NCI-H2196 (cell line): ENCODE results near the gene NID2.

ENCODE experiments used
- DNase-seq: peaks from one replicate; lab custom pipeline; 2025; ENCODE audit not compliant: unreplicated experiment; lab: John Stamatoyannopoulos, UW

The NID2 gene

GRCh38 chr14:52080158-52080800 lies 11.4 kb upstream of the NID2 start:
- DNase-seq, result no peak

GRCh38 chr14:52079239-52079959 lies 10.5 kb upstream of the NID2 start:
- no peak for DNase-seq

- DNase-seq, result no peak
These were observed 9.9 kb upstream of the NID2 start for GRCh38 chr14:52078721-52079120.

- no peak for DNase-seq
These were observed 9.3 kb upstream of the NID2 start for GRCh38 chr14:52078095-52078531.

DNA sequence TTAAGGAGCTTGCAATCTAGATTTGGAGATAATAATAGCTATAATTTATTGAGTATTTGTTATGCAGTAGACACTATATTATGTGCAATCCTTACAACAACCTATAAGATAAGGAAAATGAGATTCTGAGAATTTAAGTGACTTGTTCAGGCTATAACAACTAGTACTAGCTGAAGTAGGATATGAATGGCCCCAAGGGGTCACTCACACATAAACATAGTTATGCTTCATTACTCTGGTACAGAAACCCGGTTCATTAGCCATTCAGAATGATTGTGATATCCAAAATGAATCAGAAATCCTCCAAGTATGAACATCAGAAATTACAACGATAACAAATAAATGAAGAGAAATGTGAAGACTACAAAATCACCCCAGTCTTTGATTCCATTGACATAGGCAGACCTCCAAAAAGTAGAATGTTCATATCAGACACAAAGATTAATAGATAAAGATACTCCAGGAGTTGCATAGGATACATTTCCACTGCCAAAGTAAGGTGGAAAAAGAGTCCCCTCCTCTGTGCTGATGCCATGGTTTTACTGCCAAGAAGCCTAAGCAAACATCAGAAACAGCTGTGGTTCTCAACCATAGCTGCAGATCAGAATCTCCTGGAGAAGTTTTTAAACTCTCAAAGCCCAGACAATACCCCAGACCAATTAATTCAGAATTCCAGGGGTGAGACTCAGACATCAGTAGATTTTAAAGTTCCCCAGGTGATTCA lies 8.6 kb upstream of the NID2 start:
- no peak for DNase-seq

DNA sequence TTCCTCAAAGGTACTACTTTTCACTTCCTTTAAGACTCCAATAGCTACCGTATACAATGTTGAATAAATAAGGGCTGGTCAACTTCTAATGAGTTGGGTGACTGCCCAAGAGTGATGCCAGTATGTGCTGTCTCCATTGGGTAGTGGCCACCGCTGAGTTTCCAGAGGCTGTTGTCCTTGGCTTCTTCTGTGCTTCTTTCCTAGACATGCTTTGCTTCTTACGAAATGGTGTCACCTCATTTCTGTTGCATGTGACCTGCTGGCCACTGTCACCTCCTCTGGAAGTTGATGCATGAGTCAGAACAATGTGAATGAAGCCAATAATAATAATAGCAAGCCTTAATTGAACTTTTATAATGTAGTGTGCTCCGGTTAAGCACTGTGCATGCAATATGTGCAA lies 7.5 kb upstream of the NID2 start:
- DNase-seq, result no peak

GRCh38 chr14:52075371-52075770 lies 6.5 kb upstream of the NID2 start:
- no peak for DNase-seq

DNA sequence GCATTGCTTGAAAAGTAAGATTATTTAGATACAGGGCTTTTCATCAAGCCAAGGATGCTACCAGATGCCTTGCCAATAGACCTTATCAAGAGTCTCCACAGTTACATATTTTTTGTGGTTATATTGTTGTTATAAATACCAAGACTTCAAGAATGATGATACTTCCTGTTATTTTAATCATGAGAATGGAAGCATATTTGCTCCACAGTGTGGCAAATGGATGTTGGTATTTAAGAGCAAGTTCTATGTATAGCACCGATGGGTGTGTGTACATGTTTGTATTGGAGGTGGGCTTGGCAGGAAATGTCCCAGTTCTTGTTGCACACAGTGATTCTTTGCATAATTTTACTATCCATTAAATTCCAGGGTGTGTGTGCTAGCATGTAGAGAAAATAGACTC lies 4.4 kb upstream of the NID2 start:
- no peak for DNase-seq

GRCh38 chr14:52072266-52072780 lies 3.5 kb upstream of the NID2 start:
- no peak for DNase-seq

GRCh38 chr14:52071675-52072074 lies 2.8 kb upstream of the NID2 start:
- no peak for DNase-seq

DNA sequence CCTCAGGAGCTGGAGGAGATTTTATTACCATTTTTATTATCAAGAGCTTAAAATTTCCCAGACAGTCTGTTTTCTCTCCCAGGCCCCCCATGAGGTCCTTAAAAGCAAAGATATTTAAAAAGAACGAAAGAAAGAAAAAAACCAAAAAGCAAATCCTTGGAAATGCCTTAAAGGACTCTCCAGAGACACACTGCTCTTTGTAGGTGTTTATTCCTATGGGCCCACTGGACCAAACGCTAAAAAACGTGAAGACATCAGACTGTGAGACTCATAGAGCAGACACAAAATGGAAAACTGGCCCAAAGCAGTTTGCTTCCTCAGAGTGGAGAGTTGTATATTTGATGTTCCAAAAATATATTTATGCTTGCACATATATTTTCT lies 1.2 kb upstream of the NID2 start:
- no peak for DNase-seq

DNA sequence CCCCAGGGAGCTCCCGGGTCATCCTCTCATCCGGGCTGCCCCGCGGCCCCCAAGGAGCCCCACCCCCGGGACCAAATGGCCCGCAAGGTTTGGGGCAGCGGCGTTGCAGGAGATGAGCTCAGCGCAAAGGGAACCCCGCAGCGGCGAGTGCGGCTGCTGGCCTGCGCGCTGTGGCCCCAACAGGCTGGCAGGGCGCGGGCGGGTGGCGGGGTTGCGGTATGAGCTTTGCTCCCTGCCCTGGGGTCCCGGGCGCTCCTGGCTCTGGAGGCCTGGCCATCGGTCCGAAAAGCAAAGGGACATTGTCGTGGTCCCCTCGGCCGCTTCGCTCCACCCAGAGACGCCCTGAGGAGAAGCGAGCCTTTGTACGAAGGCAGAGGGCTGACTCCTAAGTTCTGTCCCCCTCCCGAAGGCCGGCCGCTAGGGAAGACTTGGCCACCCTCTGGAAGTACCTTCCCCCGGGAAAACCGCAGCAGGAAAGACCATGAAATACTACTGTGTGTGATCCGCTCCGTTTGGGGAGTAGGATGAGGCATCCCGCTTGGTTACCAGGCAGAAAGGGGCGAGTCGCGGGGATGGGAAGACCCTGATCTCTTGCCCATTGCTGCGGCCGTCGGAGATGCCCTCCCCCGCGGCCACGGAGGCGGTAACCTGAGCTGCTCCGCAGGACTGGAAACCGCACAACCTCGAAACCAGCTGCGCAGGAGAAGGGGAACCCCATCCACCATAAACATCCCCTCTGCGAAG lies 620 bp upstream of the NID2 start:
- no peak for DNase-seq

DNA sequence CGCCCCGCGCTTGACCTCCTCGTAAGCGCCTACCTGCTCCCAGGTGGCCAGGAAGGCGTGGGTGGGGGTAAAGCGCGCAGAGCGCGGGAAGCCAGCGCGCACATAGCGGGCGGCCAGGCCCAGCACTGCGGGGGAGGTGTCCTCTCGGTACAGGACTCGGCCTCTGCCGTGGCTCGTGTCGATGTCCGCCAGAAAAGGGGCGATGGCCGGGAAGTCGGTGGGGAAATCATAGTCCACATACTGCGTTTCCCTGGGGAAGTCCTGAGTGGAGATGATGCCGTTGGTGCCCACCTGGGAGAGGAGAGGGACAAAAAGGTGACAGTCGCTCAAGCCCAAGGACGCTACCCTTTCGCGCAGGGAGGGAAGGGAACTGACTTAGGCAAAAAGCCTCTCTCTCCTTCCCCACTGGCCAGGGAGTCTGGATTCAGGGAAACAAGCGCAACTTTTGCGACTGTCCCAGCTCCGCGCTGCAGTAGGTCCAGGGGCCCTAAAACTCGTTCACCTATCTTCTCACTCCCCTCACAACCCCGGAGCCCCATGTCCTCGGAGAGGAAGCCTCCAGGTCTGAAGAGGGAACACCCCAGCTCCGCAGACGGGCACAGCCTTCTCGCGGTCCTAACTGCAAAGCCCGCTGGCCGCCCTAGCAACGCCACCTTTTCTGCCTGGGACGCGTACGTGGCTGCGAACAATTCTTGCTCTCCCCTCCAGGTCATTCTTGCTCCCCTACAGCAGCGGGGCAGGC lies 815 bp downstream of the NID2 start:
- DNase-seq, result no peak

DNA sequence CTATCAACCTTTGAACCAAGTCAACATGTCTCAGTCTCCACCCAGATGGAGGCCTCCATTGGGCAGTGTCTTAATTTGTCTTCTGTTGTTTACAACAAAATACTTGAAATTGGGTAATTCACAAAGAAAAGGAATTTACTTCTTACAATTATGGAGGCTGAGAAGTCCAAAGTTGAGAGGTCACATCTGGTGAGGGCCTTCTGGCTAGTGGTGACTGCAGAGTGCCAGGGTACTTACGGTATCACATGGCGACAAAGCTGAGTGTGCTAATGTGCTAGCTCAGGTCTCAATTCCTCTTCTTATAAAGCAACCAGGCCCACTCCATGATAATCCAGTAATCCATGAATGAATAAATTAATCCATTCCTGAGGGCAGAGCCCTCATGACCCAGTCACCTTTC lies 4.7 kb downstream of the NID2 start:
- DNase-seq, result no peak

GRCh38 chr14:52063052-52063462 lies 5.8 kb downstream of the NID2 start:
- DNase-seq, result no peak

DNA sequence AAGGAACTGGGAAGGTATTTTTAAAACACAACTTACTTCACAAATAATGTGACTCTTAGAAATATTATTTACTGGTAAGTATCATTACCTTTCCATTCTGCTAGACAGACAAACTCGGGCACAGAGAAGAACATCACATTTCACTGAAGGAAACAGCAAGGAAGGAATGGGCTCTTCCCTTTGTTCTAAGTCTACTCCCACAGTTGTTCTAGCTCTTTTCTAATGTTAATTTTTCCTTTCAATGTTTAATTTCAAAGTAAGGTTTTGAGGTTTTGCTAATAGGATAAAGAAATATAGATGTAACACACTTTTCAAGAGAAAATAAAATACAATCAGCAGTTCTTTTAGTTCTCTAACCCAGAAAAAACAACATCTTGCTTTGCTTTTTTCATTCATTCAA lies 7.0 kb downstream of the NID2 start:
- DNase-seq, result no peak

DNA sequence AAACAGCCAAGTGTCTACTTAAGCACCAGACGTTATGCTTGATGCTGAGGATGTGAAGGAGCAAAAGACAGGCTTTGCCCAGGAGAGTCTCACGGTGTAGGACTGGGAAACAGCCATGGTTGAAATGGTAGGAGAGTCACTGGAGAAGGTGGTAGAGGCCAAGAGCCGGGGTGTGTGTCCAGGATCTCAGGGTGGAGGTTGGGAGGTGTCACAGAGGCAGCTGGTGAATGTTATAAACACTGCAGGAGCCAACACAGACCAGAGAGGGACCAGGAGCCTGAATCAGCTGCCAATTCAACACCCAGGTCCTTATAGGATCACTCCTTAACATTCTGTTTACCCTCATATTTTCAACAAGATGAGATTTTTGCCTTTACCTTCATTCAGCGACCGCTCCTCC lies 7.5 kb downstream of the NID2 start:
- no peak for DNase-seq

- no peak for DNase-seq
These were observed 8.8 kb downstream of the NID2 start for GRCh38 chr14:52060080-52060479.

DNA sequence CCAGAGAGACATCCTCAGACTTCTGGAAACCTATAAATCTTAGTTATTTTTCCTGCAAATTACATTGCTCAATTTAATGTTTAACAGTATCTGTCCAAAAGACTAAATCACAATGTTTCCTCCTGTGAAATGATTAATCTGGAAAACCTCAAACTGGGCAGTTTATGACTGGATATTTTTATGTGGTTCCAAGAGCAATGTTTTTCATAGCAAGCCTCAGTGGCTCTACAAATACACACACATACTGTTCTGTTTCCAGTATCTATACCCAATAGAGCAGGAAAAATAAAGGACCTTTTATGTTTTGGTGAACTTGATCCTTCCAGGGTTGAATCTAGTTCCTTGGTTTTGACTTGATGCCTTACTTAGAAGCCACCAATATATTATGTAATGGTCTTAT lies 9.2 kb downstream of the NID2 start:
- DNase-seq, result no peak

- no peak for DNase-seq
These were observed 10.5 kb downstream of the NID2 start for GRCh38 chr14:52058341-52058740.

DNA sequence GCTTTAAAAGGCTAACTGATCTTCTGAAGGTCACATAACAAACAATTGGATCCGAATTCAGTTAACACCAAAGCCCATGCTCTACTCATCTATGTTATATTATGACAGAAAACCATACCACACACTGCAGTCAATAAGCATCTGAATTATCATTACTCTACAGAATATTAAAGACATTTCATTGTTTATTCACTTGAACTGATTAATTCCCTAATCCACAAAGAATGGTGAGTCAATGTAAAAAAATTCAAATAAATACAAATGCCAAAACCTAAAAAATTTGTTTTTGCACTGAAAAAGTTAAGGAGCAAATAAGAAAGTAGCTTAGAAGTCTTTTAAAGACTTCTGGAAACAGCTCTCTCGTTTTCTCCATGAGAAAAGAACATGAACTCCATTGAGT lies 13.7 kb downstream of the NID2 start:
- no peak for DNase-seq
